ENCODE data around the gene UNC79. TPM values are rescaled to one million over a fixed set of nuclear protein-coding genes. Genes with fewer than 3 reads are reported as not detected.
A peak's percentile ranks its signal among the peaks of the same experiment; 100 is the strongest.

UNC79 gene
- total RNA-seq, 1 experiment from 2014 or later: not detected

DNA sequence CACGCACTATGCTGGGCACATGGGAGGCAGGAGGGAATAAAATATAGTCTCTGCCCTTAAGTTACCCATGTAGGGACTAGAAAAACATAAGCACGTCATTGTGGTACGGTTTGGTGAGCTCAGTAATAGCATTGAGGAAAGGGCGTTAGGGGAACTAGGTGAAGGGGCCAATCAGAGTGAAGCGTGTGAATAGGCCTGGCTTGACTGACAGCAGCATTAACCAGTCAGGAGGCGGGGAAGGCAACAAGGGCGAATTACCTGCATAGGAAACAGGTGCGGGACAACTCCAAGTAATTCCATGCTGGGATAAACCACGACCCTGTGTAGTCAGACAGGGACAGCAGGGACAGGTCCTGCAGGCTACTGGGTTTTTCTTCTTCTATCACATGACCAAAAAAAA is 107.7 kb downstream of the UNC79 start:
- Histone ChIP-seq H3K4me2 (ENCODE audit: low read length) (no peak overlapping the region), H3K9me2 (replicated peaks; ENCODE audit: low read length) (no peaks in the 10 kb centered on the region), H3K4me1 (ENCODE audit: insufficient read depth, low read length) (no peaks in the 10 kb centered on the region), H3K4me3 (ENCODE audit: low read length) (no peak overlapping the region), H3K79me2 (ENCODE audit: low read length) (no peaks in the 10 kb centered on the region), H3F3A (ENCODE audit: low read length, unreplicated experiment) (no peaks in the 10 kb centered on the region), H3K9ac (ENCODE audit: low read length) (no peak overlapping the region), H3K27ac (ENCODE audit: low read length) (no peak overlapping the region), H3K36me3 (ENCODE audit: low read depth, low read length) (no peaks in the 10 kb centered on the region), H3K27me3 (ENCODE audit: low read length) (peaks cover 20% of the 10 kb centered on the region), H4K20me1 (ENCODE audit: low read length) (no peaks in the 10 kb centered on the region), H2AFZ (ENCODE audit: low read length) (no peak overlapping the region), H3K9me3 (ENCODE audit: low read length) (no peaks in the 10 kb centered on the region)
- intact Hi-C loops (cut with micrococcal nuclease): no loop called here
- ATAC-seq (no peak), DNase-seq (peak; percentile 20)
- ChIA-PET CTCF (no interaction called here), POLR2A (ENCODE audit: unreplicated experiment) (no interaction called here)
- no TSS peak for BruUV-seq (replicated peaks)
- TF ChIP-seq EZH2phosphoT487 (IDR thresholded peaks at IDR 0.05; ENCODE audit: borderline replicate concordance, low read length) (no peak), EZH2 (IDR thresholded peaks at IDR 0.05; ENCODE audit: low read length, unreplicated experiment) (no peak)
- TF ChIP-seq, protein P1, sequence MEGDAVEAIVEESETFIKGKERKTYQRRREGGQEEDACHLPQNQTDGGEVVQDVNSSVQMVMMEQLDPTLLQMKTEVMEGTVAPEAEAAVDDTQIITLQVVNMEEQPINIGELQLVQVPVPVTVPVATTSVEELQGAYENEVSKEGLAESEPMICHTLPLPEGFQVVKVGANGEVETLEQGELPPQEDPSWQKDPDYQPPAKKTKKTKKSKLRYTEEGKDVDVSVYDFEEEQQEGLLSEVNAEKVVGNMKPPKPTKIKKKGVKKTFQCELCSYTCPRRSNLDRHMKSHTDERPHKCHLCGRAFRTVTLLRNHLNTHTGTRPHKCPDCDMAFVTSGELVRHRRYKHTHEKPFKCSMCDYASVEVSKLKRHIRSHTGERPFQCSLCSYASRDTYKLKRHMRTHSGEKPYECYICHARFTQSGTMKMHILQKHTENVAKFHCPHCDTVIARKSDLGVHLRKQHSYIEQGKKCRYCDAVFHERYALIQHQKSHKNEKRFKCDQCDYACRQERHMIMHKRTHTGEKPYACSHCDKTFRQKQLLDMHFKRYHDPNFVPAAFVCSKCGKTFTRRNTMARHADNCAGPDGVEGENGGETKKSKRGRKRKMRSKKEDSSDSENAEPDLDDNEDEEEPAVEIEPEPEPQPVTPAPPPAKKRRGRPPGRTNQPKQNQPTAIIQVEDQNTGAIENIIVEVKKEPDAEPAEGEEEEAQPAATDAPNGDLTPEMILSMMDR (conservative IDR thresholded peaks at IDR 0.05; ENCODE audit: low read depth, low read length): no peak

DNA sequence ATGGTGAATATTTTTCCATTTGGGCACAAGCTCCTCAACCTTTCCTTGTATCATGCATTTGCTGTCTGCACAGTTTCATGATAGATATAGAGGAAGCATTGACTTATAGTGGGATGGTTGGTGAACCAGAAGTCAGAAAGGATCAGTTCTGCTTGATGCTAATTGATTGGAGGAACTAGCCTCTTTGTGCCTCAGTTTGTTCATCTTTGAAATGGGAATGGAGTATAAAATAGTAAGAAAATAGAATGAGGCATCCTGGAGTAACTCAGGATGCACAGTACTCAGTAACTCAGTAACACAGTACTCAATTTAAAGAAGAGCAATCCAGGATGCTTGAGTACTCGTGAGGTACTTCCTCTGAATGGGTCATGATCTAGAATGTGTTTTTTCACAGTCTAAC is 109.5 kb downstream of the UNC79 start:
- no peak overlapping the region for H3K4me2 ChIP-seq (ENCODE audit: low read length)
- no peak overlapping the region for H3K4me3 ChIP-seq (ENCODE audit: low read length)
- BruUV-seq (replicated peaks): no TSS peak
- CTCF ChIA-PET: no interaction called here
- H4K20me1 ChIP-seq (ENCODE audit: low read length): no peaks in the 10 kb centered on the region
- intact Hi-C loops (cut with micrococcal nuclease): no loop called here
- H3K79me2 ChIP-seq (ENCODE audit: low read length): no peaks in the 10 kb centered on the region
- no peaks in the 10 kb centered on the region for H3K9me3 ChIP-seq (ENCODE audit: low read length)
- H2AFZ ChIP-seq (ENCODE audit: low read length): no peak overlapping the region
- no peaks in the 10 kb centered on the region for H3F3A ChIP-seq (ENCODE audit: low read length, unreplicated experiment)
- no peak for DNase-seq
- no peak overlapping the region for H3K27ac ChIP-seq (ENCODE audit: low read length)
- no peaks in the 10 kb centered on the region for H3K36me3 ChIP-seq (ENCODE audit: low read depth, low read length)
- H3K4me1 ChIP-seq (ENCODE audit: insufficient read depth, low read length): no peaks in the 10 kb centered on the region
- ATAC-seq: no peak
- no peak overlapping the region for H3K9ac ChIP-seq (ENCODE audit: low read length)
- no peak for TF ChIP-seq EZH2phosphoT487 (IDR thresholded peaks at IDR 0.05; ENCODE audit: borderline replicate concordance, low read length)
- TF ChIP-seq, protein P1 (conservative IDR thresholded peaks at IDR 0.05; ENCODE audit: low read depth, low read length): no peak
- no peak for TF ChIP-seq EZH2 (IDR thresholded peaks at IDR 0.05; ENCODE audit: low read length, unreplicated experiment)
- POLR2A ChIA-PET (ENCODE audit: unreplicated experiment): no interaction called here
- H3K27me3 ChIP-seq (ENCODE audit: low read length): peaks cover 29% of the 10 kb centered on the region
- H3K9me2 ChIP-seq (replicated peaks; ENCODE audit: low read length): no peaks in the 10 kb centered on the region

DNA sequence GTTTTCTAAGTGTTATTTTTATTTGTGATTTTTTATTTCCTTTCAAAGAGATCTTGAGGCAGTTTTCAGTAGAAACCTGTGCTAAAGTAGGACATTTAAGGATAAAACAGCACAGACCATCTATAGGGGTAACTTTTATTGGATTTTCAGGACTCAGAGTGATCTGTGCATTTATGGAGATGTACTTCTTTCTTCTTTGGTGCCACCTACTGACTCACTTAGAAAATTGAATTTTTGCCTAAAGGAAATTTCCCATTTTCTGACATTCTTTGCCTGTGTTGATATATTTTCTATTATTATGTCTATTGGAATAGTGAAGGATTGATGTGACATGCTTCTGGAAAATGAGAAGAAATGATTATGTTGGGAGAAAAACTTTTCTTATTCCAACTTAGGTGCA is 113.0 kb downstream of the UNC79 start:
- Histone ChIP-seq H3K79me2 (ENCODE audit: low read length) (no peaks in the 10 kb centered on the region), H3K27ac (ENCODE audit: low read length) (no peak overlapping the region), H3K9ac (ENCODE audit: low read length) (no peak overlapping the region), H2AFZ (ENCODE audit: low read length) (no peak overlapping the region), H3K9me3 (ENCODE audit: low read length) (no peaks in the 10 kb centered on the region), H3K4me3 (ENCODE audit: low read length) (no peak overlapping the region), H3F3A (ENCODE audit: low read length, unreplicated experiment) (no peaks in the 10 kb centered on the region), H3K4me1 (ENCODE audit: insufficient read depth, low read length) (no peaks in the 10 kb centered on the region), H4K20me1 (ENCODE audit: low read length) (no peaks in the 10 kb centered on the region), H3K27me3 (ENCODE audit: low read length) (peaks cover 49% of the 10 kb centered on the region), H3K9me2 (replicated peaks; ENCODE audit: low read length) (no peaks in the 10 kb centered on the region), H3K36me3 (ENCODE audit: low read depth, low read length) (no peaks in the 10 kb centered on the region), H3K4me2 (ENCODE audit: low read length) (no peak overlapping the region)
- intact Hi-C loops (cut with micrococcal nuclease): loop anchor here (1.0 to 2.0 kb wide), 3 partner anchors 75 to 336 kb away; partner anchors contain the start of genes GON7 and UBR7
- POLR2A ChIA-PET (ENCODE audit: unreplicated experiment): no interaction called here
- peak; percentile 60; the same call in 1 of the 2 replicates for ATAC-seq
- DNase-seq: peak; percentile 53
- no peak for TF ChIP-seq EZH2 (IDR thresholded peaks at IDR 0.05; ENCODE audit: low read length, unreplicated experiment)
- TF ChIP-seq, protein P1 (conservative IDR thresholded peaks at IDR 0.05; ENCODE audit: low read depth, low read length): peak; percentile 63
- no TSS peak for BruUV-seq (replicated peaks)
- CTCF ChIA-PET: no interaction called here

All from PC-3 (cell line).